Activated gamma-delta T cell (primary cell): ENCODE measurements around the gene NKRF.
"Not testable (repeated sequence)": the region's sequence is repeated elsewhere in the genome, so short reads cannot be mapped to it uniquely, and the experiment has no call there.

Experiments used
- DNase-seq: peaks from one replicate; lab custom pipeline; 2025; lab: John Stamatoyannopoulos, UW
- total RNA-seq, 2 donors: gene quantifications; one replicate each; lab custom pipeline; 2026; lab: John Stamatoyannopoulos, UW

The NKRF gene
- 31.1 to 42.9 reads per million in 2 donors for total RNA-seq

DNA sequence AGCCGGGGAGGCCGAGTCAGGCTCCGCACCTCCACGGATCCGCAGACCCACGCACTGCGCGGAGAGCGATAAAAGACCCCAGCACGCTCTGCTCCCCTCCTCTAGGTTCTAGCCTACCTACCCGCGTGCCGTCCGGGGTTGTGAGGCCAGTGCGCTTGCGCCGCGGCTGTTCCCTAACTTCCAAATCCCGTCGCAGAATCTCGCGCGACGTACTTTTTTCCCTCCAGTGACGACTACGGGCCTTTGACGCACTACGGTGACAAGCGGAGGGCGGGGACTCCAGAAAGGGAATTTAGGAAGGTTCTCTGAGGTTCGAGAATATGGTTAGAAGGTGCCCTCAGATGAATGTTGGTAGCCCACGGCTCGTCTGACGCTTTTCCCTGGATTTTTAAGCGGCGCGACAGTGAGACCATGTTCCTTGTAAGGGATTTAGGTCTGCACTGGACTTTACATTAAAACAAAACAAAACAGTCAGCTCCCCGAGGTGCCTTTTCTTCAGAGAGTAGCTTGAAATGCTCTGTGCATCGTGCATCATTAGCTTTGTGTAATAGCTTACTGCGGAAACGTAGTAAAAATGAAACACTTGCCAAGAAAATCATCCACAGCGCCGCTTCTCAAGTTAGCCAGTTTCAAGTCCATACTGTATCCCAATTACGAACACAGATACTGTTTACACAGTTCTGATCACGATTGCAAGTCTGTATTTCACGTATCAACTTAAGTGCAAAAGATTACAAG, at the start of gene NKRF:
Gene NKRF, minus strand, starts transcription at position 145 of the 738 bp plus-strand sequence.
- peak; percentile 72 for DNase-seq

DNA sequence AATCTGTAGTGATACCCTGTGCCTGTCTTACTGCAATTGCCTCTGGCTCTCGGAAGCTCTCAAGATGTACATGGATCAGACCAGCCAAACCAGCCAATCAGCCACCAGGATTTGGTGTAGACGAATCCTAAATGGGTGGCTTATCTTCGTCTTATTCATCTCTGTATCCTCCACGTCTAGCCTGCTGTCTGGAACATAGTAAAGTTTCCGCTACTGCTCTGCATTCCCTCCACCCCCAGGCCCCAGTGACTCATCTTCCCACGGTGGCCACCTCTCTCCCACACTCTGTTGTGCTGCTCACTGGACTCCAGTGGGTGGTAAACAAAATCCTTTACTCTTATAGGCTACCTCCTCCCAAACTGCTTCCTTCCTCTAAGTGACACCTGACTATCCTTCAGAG, 48.9 kb upstream of the NKRF start:
- peak; percentile 9 for DNase-seq

DNA sequence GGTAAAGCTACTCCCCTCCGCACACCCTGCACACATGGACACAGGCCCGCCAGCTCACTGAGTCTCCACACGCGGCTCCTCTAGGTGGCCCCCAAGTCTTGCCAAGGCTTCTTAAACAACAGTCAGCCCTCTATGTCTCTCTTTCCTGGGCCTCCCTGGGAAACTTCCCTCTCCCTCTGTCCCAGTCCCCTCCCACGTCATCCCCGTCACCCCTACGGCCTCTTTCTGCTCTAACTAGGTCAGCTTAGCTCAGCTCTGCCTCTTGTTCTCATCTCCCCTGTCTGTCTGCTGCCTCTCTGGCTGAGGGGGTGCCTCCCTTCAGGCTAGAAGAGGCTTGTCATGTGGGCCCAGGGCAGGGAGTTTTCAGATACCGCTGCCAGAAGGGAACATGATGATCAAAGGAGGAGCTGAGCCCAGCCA, 47.9 kb upstream of the NKRF start:
- no peak for DNase-seq

DNA sequence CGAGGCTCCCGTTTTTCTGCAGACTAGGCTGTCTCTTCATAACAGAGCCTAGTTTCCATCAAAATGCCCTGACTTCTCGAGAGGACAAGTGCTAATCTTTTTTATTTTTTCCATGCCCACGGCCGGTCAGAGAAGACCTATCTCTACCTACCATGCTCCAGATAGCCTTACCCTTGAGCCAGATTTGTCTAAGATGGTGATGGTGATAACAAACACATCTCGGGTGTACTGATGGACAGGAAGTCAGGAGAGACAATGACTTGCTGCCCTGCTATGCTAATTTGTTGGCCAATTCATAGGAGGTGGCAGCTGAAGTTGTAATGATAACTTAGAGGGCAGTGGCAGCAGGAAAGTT, 42.2 kb upstream of the NKRF start:
- DNase-seq, result no peak

DNA sequence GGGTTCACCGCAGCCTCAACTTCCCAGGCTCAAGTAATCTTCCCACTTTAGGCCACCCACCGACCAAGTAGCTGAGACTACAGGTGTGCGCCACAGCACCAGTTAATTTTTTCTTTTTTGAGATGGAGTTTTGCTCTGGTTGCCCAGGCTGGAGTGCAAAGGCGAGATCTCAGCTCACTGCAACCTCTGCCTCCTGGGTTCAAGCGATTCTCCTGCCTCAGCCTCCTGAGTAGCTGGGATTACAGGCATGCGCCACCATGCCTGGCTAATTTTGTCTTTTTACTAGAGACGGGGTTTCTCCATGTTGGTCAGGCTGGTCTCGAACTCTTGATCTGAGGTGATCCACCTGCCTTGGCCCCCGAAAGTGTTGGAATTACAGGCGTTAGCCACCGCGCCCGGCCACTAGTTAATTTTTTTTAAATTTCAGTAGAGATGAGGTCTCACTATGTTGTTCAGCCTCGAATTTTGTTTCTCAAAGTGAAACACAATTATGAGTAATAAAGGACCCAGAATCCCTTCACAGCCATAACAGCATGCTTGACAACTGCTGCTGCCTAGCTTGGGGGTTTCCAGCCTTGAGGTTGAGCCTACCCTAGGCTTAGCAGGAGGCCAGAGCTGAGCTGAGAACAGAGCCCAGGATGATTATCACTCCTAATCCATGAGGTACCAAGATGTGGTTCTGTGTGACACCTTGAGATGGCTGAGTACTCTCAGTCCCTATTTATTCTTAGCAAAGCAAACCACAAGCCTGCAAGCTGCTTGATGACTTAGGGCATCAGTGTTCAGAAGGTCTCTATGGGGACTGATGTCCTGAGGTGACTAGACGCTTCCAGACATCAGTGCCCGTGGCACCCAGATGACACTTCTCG, 41.6 kb upstream of the NKRF start:
- no peak for DNase-seq

- no peak for DNase-seq
Observed at GRCh38 chrX:119647089-119647488, 40.9 kb upstream of the NKRF start.

GRCh38 chrX:119646515-119646914, 40.3 kb upstream of the NKRF start:
- DNase-seq, result no peak

DNA sequence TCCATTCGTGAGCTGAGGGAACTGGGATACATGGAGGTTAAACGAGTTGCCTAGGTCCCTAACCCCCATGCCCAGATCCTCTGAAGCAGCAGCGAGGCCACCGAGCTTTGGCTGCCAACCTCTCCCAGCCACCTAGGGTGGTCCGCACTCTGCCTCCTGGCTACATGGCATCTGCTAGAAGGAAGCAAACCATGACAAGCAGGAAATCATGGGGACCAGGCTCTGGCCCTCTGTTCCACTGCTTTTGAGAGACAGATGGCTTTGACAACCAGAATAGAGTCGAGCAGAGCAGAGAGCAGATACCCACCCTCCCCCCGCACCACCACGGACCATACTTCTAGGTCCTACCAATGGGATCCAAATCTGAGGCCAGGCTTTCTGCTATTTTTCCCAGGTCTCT, 37.5 kb upstream of the NKRF start:
- no peak for DNase-seq

GRCh38 chrX:119640731-119641170, 34.5 kb upstream of the NKRF start:
- no peak for DNase-seq

- no peak for DNase-seq
Observed at GRCh38 chrX:119638725-119639471, 32.7 kb upstream of the NKRF start.

- not testable (repeated sequence) for DNase-seq
Observed at GRCh38 chrX:119637421-119637820, 31.2 kb upstream of the NKRF start.

- DNase-seq, result no peak
Observed at GRCh38 chrX:119636419-119636818, 30.2 kb upstream of the NKRF start.

- DNase-seq, result no peak
Observed at GRCh38 chrX:119635799-119636198, 29.6 kb upstream of the NKRF start.

GRCh38 chrX:119635179-119635578, 29.0 kb upstream of the NKRF start:
- DNase-seq, result no peak

- no peak for DNase-seq
Observed at GRCh38 chrX:119625843-119626242, 19.6 kb upstream of the NKRF start.

- no peak for DNase-seq
Observed at GRCh38 chrX:119624951-119625668, 18.9 kb upstream of the NKRF start.

DNA sequence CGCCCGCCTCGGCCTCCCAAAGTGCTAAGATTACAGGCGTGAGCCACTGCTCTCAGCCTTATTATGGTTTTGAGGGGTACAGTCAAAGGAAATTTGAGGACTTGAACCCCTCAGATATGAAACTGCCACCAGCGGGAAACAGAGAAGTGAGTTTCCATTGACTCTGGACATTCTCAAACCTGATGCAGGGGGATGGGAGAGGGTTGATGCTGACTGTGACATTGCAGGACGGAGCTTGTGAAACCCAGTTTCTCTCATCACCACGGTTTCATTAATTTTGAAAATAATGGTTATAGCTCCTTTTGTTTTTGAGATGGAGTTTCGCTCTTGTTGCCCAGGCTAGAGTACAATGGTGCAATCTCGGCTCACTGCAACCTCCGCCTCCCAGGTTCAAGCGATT, 18.2 kb upstream of the NKRF start:
- no peak for DNase-seq

- no peak for DNase-seq
Observed at GRCh38 chrX:119622356-119623232, 16.4 kb upstream of the NKRF start.

DNA sequence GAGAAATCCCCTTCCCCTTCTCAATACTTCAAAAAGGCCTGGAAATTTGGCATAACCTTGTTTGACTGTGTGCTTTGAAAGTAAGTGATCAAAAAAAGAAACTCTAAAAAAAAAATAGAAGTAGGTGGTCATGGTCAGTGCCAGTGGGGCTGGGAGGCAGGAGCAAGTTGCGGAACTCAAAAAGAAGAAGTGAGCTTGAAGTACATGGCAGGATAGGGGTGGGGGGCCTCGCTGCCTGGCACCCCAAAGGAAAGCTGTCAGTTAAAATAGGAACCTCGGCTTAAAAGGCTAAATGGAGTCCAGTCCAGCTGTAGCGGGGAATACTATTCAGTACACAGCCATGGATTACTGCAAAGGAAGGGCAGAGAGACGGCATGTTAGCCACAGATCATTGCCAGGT, 12.2 kb upstream of the NKRF start:
- DNase-seq, result no peak

GRCh38 chrX:119617517-119618164, 11.4 kb upstream of the NKRF start:
- no peak for DNase-seq
